NCI-H1694 (cell line): ENCODE results near the gene SFXN4.
"Not testable (repeated sequence)": the region's sequence is repeated elsewhere in the genome, so short reads cannot be mapped to it uniquely, and the experiment has no call there.

Source experiments
- DNase-seq: peaks from one replicate; lab custom pipeline; 2025; lab: John Stamatoyannopoulos, UW

Gene SFXN4

GRCh38 chr10:119143657-119144056 lies 21.9 kb downstream of the SFXN4 start:
- no peak for DNase-seq

- DNase-seq = no peak
These were observed 24.8 kb downstream of the SFXN4 start for GRCh38 chr10:119140603-119141245.

GRCh38 chr10:119139464-119140067 lies 25.9 kb downstream of the SFXN4 start:
- no peak for DNase-seq

- no peak for DNase-seq
These were observed 26.9 kb downstream of the SFXN4 start for GRCh38 chr10:119138346-119139306.

GRCh38 chr10:119137878-119138277 lies 27.6 kb downstream of the SFXN4 start:
- DNase-seq = not testable (repeated sequence)

- DNase-seq = no peak
These were observed 29.4 kb downstream of the SFXN4 start for GRCh38 chr10:119136084-119136483.

GRCh38 chr10:119135513-119135881 lies 30.0 kb downstream of the SFXN4 start:
- DNase-seq = no peak

- no peak for DNase-seq
These were observed 31.6 kb downstream of the SFXN4 start for GRCh38 chr10:119133949-119134348.

GRCh38 chr10:119132521-119133345 lies 32.8 kb downstream of the SFXN4 start:
- DNase-seq = no peak

GRCh38 chr10:119131512-119132240 lies 33.8 kb downstream of the SFXN4 start:
- no peak for DNase-seq

- DNase-seq = no peak
These were observed 35.8 kb downstream of the SFXN4 start for GRCh38 chr10:119129721-119130120.

- DNase-seq = no peak
These were observed 39.6 kb downstream of the SFXN4 start for GRCh38 chr10:119125942-119126341.

- DNase-seq = no peak
These were observed 44.6 kb downstream of the SFXN4 start for GRCh38 chr10:119120875-119121274.

GRCh38 chr10:119120413-119120867 lies 45.1 kb downstream of the SFXN4 start:
- DNase-seq = no peak

GRCh38 chr10:119119400-119119799 lies 46.1 kb downstream of the SFXN4 start:
- no peak for DNase-seq

GRCh38 chr10:119118231-119118630 lies 47.3 kb downstream of the SFXN4 start:
- no peak for DNase-seq

- DNase-seq = no peak
These were observed 49.1 kb downstream of the SFXN4 start for GRCh38 chr10:119116326-119116951.

GRCh38 chr10:119115926-119116325 lies 49.6 kb downstream of the SFXN4 start:
- DNase-seq = no peak

- no peak for DNase-seq
These were observed 51.5 kb downstream of the SFXN4 start for GRCh38 chr10:119113751-119114732.
